Choroid plexus epithelial cell (primary cell): ENCODE measurements around the gene FAM117A.

Experiments used
- DNase-seq: peaks from one replicate; pipeline ENCODE4 v3.0.0-alpha.2; 2010; ENCODE audit warnings: low read depth
- H3K4me3 ChIP-seq: 2 replicates; pipeline ENCODE4 v1.5.1; 2011; ENCODE audit warnings: low read depth, mild to moderate bottlenecking, control low read depth, low read length, moderate library complexity
- TF ChIP-seq, protein P1 (sequence below): conservative IDR thresholded peaks from 2 replicates; pipeline ENCODE4 v1.5.1; 2011; ENCODE audit warnings: low read depth, mild to moderate bottlenecking, control low read depth, inconsistent platforms, low read length, moderate library complexity

FAM117A gene

DNA sequence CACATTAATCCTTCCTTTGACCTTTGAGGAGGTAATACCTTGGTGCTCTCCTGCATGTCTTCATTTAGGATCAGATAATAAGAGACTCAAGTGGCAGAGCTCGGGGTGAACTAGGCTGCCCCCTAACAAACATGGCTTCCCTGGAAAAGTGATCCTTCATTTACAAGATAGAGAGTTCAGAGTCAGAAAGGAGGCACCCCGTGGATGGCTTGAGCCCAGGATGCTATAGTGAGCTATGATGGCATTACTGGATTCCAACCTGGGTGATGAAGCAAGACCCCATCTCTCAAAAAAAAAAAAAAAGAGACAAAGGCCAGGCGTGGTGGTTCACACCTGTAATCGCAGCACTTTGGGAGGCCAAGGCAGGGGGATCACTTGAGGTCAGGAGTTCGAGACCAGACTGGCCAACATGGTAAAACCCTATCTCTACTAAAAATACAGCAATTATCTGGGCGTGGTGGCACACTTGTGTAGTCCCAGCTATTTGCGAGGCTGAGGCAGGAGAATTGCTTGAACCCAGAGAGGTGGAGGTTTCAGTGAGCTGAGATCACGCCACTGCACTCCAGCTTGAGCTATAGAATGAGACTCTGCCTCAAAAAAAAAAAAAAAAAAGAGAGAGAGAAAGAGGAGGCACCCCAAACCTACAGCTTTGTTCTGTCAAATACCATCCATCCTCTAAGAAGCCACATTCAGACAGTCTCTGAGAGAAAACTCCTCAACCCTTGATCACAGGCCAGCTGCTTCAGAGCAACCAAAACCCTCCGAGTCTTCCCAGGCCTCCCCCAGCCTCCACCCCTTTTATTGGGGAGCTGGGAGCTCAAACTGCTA lies 7.4 kb downstream of the FAM117A start:
- TF ChIP-seq, protein P1, sequence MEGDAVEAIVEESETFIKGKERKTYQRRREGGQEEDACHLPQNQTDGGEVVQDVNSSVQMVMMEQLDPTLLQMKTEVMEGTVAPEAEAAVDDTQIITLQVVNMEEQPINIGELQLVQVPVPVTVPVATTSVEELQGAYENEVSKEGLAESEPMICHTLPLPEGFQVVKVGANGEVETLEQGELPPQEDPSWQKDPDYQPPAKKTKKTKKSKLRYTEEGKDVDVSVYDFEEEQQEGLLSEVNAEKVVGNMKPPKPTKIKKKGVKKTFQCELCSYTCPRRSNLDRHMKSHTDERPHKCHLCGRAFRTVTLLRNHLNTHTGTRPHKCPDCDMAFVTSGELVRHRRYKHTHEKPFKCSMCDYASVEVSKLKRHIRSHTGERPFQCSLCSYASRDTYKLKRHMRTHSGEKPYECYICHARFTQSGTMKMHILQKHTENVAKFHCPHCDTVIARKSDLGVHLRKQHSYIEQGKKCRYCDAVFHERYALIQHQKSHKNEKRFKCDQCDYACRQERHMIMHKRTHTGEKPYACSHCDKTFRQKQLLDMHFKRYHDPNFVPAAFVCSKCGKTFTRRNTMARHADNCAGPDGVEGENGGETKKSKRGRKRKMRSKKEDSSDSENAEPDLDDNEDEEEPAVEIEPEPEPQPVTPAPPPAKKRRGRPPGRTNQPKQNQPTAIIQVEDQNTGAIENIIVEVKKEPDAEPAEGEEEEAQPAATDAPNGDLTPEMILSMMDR: no peak
- DNase-seq: no peak
- no peak overlapping the region for H3K4me3 ChIP-seq

GRCh38 chr17:49755663-49756283 lies 8.2 kb downstream of the FAM117A start:
- no peak for DNase-seq
- H3K4me3 ChIP-seq: no peak overlapping the region
- TF ChIP-seq, protein P1: no peak

DNA sequence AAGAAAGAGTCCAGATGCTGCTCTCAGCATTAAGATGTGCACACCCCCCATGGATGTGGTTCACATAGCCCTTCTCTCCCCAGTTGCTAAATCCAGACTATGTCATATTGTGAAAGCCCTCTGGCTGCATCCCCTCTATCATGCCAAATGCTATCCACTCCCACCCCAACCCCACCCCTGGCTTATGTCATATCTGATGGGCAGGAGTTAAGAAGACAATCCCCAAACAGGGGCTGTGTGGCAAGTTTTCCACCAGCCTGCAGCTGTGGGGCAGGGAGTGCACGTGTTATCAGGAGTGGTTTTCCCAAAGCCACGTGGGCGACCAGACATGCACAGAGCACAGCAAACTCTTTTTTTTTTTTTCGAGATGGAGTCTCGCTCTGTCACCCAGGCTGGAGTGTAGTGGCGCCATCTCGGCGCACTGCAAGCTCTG lies 10.0 kb downstream of the FAM117A start:
- DNase-seq: no peak
- H3K4me3 ChIP-seq: no peak overlapping the region
- TF ChIP-seq, protein P1: no peak

DNA sequence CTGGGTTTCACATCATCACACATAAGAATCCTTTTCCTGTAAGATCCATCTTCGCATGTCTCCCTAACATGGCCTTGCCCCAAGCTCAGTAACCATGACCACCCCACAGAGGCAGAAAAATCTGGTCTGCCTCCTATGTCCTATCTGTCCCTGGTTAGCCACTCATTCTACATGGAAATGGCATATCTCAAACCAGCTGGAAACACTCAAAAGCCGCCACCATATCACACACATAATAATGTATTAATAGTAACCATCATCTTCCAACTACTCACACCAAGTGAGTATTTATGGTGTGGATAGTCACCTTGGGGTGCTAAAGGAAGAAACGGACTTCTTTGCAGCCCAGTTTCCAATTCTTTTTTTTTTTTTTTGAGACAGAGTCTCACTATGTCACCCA lies 11.4 kb downstream of the FAM117A start:
- TF ChIP-seq, protein P1: no peak
- no peak for DNase-seq
- no peak overlapping the region for H3K4me3 ChIP-seq

- H3K4me3 ChIP-seq: no peak overlapping the region
- TF ChIP-seq, protein P1: no peak
- no peak for DNase-seq
Measured at GRCh38 chr17:49749730-49750129, 14.2 kb downstream of the FAM117A start.

GRCh38 chr17:49748791-49749190 lies 15.1 kb downstream of the FAM117A start:
- no peak for DNase-seq
- H3K4me3 ChIP-seq: no peak overlapping the region
- TF ChIP-seq, protein P1: no peak
